SK-N-MC (cell line): ENCODE data around the gene EXOC3L2.

Experiments used
- EZH2 ChIP-seq: fragments of 200-600 bp; sonication (generic); IDR thresholded peaks from one replicate; pipeline ENCODE4 v1.6.1; 2017; ENCODE audit warnings: antibody characterized with exemption
- FOXP2 ChIP-seq: optimal IDR thresholded peaks from 2 replicates; pipeline ENCODE3; 2011; ENCODE audit warnings: mild to moderate bottlenecking, moderate library complexity; ENCODE audit not compliant: insufficient read depth; ENCODE audit errors: extremely low read length, control extremely low read depth
- POLR2AphosphoS5 ChIP-seq: IDR thresholded peaks from 2 replicates; pipeline ENCODE4 v1.6.1; 2012; ENCODE audit warnings: mild to moderate bottlenecking, low read depth, low read length, borderline replicate concordance

DNA sequence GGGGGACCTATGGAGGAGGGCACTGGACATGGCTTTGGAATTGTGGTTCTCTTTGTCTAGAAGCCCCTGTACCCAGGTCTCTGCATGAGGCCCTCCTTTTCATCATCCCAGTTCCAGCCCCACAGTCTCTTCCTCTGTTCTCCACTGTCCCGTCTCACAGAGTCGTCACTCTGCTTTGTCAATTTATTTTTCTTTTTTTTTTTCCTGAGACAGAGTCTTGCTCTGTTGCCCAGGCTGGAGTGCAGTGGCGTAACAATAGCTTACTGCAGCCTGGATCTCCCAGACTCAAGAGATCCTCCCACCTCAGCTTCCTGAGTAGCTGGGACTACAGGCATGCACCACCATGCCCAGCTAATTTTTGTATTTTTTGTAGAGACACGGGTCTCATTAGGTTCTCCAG lies 619 bp upstream of the EXOC3L2 start:
- TF ChIP-seq EZH2 = no peak
- no peak for TF ChIP-seq FOXP2
- no peak for TF ChIP-seq POLR2AphosphoS5
